ENCODE results near the gene HUNK. TPM values are rescaled to one million over a fixed set of nuclear protein-coding genes. Genes with fewer than 3 reads are reported as not detected.

HUNK gene
- total and polyA plus RNA-seq, 4 experiments from 2014 or later = 0.07 to 0.44 (median 0.26) TPM; not detected in 1

DNA sequence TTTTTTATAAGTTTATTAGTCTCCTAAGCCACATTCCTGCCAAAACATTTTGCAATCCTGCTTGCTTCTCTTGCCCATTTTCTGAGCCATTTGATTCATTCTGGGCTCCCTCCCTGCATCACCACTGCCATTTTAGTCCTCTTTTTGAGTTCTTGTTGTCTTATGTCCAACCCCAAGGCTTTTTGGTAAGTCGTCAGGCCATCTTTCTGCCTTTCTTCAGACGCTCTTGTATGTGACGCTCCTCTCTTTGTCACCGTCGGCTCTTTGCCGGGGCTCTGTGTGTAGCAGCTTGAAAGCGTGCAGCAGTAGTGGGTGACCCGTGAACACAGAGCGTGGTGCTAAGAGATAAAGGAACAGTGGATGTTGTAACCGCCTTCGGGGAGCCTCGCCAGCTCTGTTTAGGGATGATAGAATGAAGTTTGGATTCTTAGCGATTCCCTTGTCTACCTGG, 14.6 kb downstream of the HUNK start:
- no peaks in the 10 kb centered on the region for H3K9me3 ChIP-seq (ENCODE audit: control insufficient read depth in 1 of 2, low read length in 2 of 2)
- H3K27me3 Mint-ChIP-seq = peaks cover 0 to 2% of the 10 kb centered on the region in 2 donors
- no peaks in the 10 kb centered on the region for H3K27me3 ChIP-seq (ENCODE audit: insufficient read depth, low read length)
- H3K9me3 Mint-ChIP-seq = peaks cover 0 to 2% (median 0%) of the 10 kb centered on the region in 8 donors
- no peak for DNase-seq
- H3K36me3 Mint-ChIP-seq = no peaks in the 10 kb centered on the region
- ChIA-PET CTCF (ENCODE audit: partially characterized antibody) (no interaction called here), POLR2A (ENCODE audit: partially characterized antibody) (no interaction called here)
- intact Hi-C loops (cut with micrococcal nuclease) = no loop called here
- H3K4me1 Mint-ChIP-seq = no peaks in the 10 kb centered on the region
- H3K4me1 ChIP-seq (ENCODE audit: insufficient read depth, low read length) = no peaks in the 10 kb centered on the region
- H3K36me3 ChIP-seq (ENCODE audit: insufficient read depth, low read length) = no peaks in the 10 kb centered on the region
- no peak overlapping the region for H3K27ac Mint-ChIP-seq
- H3K4me3 Mint-ChIP-seq = no peak overlapping the region
- H3K27ac ChIP-seq (ENCODE audit: low read depth, low read length) = no peak overlapping the region
- H3K4me3 ChIP-seq (ENCODE audit: low read length in 2 of 2) = no peak overlapping the region

DNA sequence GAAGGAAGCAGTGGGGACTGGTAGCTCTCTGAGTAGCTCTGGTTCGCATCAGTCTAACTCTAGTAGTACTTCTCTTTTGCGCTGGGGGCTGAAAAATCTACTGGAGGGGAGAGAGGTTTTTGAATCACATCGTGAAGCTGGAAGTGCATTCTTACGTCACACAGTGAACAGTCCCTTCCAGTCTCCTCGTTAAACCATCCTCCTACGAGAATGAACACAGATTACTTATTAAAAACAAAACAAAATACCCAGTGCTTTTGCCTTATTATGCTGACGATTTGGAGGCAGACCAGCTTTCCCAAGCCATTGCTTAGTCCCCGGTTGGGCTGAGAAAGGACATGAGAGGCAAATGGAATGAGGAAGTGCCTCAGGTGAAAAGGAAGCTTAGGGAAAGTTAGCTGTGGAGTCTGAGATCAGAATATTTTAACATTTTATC, 16.1 kb downstream of the HUNK start:
- ChIA-PET CTCF (ENCODE audit: partially characterized antibody) (no interaction called here), POLR2A (ENCODE audit: partially characterized antibody) (no interaction called here)
- Histone ChIP-seq H3K9me3 (ENCODE audit: control insufficient read depth in 1 of 2, low read length in 2 of 2) (no peaks in the 10 kb centered on the region), H3K36me3 (ENCODE audit: insufficient read depth, low read length) (no peaks in the 10 kb centered on the region), H3K4me1 (ENCODE audit: insufficient read depth, low read length) (no peaks in the 10 kb centered on the region), H3K27me3 (ENCODE audit: insufficient read depth, low read length) (no peaks in the 10 kb centered on the region), H3K4me3 (ENCODE audit: low read length in 2 of 2) (no peak overlapping the region), H3K27ac (ENCODE audit: low read depth, low read length) (no peak overlapping the region)
- peaks cover 6 to 14% of the 10 kb centered on the region in 2 donors for H3K27me3 Mint-ChIP-seq
- no peak overlapping the region for H3K27ac Mint-ChIP-seq
- no peaks in the 10 kb centered on the region for H3K4me1 Mint-ChIP-seq
- H3K9me3 Mint-ChIP-seq = no peaks in the 10 kb centered on the region
- no peak overlapping the region for H3K4me3 Mint-ChIP-seq
- intact Hi-C loops (cut with micrococcal nuclease) = no loop called here
- no peak for DNase-seq
- H3K36me3 Mint-ChIP-seq = no peaks in the 10 kb centered on the region

DNA sequence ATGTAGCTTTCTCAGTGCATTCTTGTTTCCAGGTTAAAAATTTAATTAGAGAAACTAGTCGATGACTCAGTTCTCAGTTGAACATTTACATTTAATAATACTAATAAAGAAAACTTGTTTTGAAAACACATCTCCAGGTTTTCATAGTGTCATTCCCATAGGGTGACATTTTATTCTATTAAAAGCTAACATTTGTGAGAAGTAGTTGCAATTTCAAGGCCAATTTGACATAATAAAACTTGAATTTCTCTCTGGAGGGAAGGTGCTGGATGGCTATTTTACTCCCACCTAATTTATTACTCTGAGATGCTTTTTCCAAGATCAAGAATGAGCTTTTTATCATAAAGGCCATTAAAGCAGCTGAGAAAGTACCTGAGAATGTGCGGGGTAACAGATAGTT, 16.6 kb downstream of the HUNK start:
- ChIA-PET POLR2A (ENCODE audit: partially characterized antibody) (no interaction called here), CTCF (ENCODE audit: partially characterized antibody) (no interaction called here)
- H3K27ac Mint-ChIP-seq = no peak overlapping the region
- H3K4me3 ChIP-seq (ENCODE audit: low read length in 2 of 2) = no peak overlapping the region
- no peaks in the 10 kb centered on the region for H3K9me3 Mint-ChIP-seq
- intact Hi-C loops (cut with micrococcal nuclease) = no loop called here
- H3K27ac ChIP-seq (ENCODE audit: low read depth, low read length) = no peak overlapping the region
- H3K4me3 Mint-ChIP-seq = no peak overlapping the region
- H3K36me3 Mint-ChIP-seq = no peaks in the 10 kb centered on the region
- H3K27me3 ChIP-seq (ENCODE audit: insufficient read depth, low read length) = no peaks in the 10 kb centered on the region
- H3K9me3 ChIP-seq (ENCODE audit: control insufficient read depth in 1 of 2, low read length in 2 of 2) = no peaks in the 10 kb centered on the region
- H3K36me3 ChIP-seq (ENCODE audit: insufficient read depth, low read length) = no peaks in the 10 kb centered on the region
- H3K4me1 ChIP-seq (ENCODE audit: insufficient read depth, low read length) = no peaks in the 10 kb centered on the region
- peaks cover 6 to 14% of the 10 kb centered on the region in 2 donors for H3K27me3 Mint-ChIP-seq
- H3K4me1 Mint-ChIP-seq = no peaks in the 10 kb centered on the region
- no peak for DNase-seq

DNA sequence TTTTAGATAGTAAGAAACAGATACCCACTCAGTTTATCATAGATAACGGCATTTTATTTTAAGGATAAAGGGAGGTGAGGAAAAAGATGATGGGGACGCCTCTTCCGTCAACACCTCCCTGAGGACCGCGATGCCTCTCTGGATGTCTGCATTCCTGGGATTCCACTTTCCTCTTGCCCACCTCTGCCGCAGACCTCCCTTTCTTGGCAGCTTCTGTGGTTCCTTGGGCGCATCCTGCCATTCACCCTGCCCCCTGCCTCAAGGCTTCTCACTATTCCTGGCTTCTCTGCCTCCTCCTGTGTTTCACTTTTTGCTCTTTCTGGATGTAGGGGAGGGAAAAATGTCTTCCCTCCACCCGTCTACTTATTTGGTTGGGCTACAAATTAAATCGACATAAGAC, 19.9 kb downstream of the HUNK start:
- H3K4me1 ChIP-seq (ENCODE audit: insufficient read depth, low read length) = no peaks in the 10 kb centered on the region
- CTCF ChIA-PET (ENCODE audit: partially characterized antibody) = no interaction called here
- H3K9me3 ChIP-seq (ENCODE audit: control insufficient read depth in 1 of 2, low read length in 2 of 2) = no peaks in the 10 kb centered on the region
- no peak overlapping the region for H3K4me3 Mint-ChIP-seq
- no peak overlapping the region for H3K27ac ChIP-seq (ENCODE audit: low read depth, low read length)
- H3K27me3 ChIP-seq (ENCODE audit: insufficient read depth, low read length) = no peaks in the 10 kb centered on the region
- H3K36me3 Mint-ChIP-seq = no peaks in the 10 kb centered on the region
- no peaks in the 10 kb centered on the region for H3K4me1 Mint-ChIP-seq
- H3K4me3 ChIP-seq (ENCODE audit: low read length in 2 of 2) = no peak overlapping the region
- intact Hi-C loops (cut with micrococcal nuclease) = no loop called here
- H3K27me3 Mint-ChIP-seq = peaks cover 6 to 14% of the 10 kb centered on the region in 2 donors
- no peak for DNase-seq
- H3K9me3 Mint-ChIP-seq = no peaks in the 10 kb centered on the region
- POLR2A ChIA-PET (ENCODE audit: partially characterized antibody) = no interaction called here
- H3K27ac Mint-ChIP-seq = no peak overlapping the region
- no peaks in the 10 kb centered on the region for H3K36me3 ChIP-seq (ENCODE audit: insufficient read depth, low read length)

DNA sequence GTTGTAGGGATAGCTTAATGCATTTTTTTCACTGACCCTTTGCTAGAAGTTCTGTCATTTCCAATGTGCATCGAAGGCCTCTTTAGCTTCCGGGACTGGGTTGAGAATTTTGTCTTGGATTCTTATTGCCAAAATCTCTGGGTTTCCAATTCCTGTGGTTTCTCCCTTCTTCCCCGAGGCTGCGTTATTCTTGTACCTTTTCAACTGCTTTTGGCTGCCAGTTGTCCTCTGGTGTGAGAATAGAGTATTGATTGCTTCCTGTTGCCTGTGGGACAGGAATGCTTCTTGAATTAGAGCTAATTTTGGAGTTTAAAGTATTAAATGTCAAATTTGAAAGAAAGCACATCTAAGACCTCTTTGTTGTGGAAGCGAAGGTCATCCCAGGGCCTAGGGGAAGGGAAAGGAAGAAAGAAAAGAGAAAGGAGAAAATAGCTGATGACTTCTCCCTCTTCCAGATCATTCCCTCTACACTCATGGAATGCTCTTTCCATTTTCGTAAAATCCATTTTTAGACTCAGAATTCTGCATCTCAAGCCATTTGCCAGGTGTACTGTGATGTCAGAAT, 21.1 kb downstream of the HUNK start:
- Mint-ChIP-seq H3K27ac (no peak overlapping the region), H3K4me1 (peaks cover 0 to 3% (median 2%) of the 10 kb centered on the region in 4 donors), H3K9me3 (no peaks in the 10 kb centered on the region), H3K36me3 (no peaks in the 10 kb centered on the region), H3K27me3 (peaks cover 4 to 14% of the 10 kb centered on the region in 2 donors), H3K4me3 (no peak overlapping the region)
- H3K4me3 ChIP-seq (ENCODE audit: low read length in 2 of 2) = no peak overlapping the region
- intact Hi-C loops (cut with micrococcal nuclease) = no loop called here
- CTCF ChIA-PET (ENCODE audit: partially characterized antibody) = no interaction called here
- H3K36me3 ChIP-seq (ENCODE audit: insufficient read depth, low read length) = no peaks in the 10 kb centered on the region
- no peak overlapping the region for H3K27ac ChIP-seq (ENCODE audit: low read depth, low read length)
- POLR2A ChIA-PET (ENCODE audit: partially characterized antibody) = no interaction called here
- H3K27me3 ChIP-seq (ENCODE audit: insufficient read depth, low read length) = no peaks in the 10 kb centered on the region
- H3K4me1 ChIP-seq (ENCODE audit: insufficient read depth, low read length) = no peaks in the 10 kb centered on the region
- no peak for DNase-seq
- no peaks in the 10 kb centered on the region for H3K9me3 ChIP-seq (ENCODE audit: control insufficient read depth in 1 of 2, low read length in 2 of 2)

DNA sequence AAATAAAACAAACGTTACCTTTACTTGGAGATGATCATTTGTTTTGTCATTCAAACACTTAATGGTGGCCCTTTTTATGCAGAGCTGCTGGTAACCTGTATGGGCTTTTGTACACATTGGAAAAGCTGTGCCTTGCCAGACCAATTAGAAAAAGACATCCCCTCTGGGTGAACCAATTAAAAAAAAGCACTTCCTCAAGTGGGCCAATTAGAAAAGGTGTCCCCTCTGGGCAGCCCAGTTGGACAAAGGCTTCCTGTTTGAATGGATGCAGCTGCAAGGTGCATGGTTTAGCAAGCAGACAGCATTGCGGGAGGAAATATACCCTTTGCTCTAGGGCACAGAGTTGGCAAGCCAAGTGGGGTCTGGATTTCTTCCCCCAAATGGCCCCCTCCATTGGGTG, 21.6 kb downstream of the HUNK start:
- intact Hi-C loops (cut with micrococcal nuclease) = no loop called here
- Histone ChIP-seq H3K4me1 (ENCODE audit: insufficient read depth, low read length) (no peaks in the 10 kb centered on the region), H3K4me3 (ENCODE audit: low read length in 2 of 2) (no peak overlapping the region), H3K36me3 (ENCODE audit: insufficient read depth, low read length) (no peaks in the 10 kb centered on the region), H3K27me3 (ENCODE audit: insufficient read depth, low read length) (no peaks in the 10 kb centered on the region), H3K9me3 (ENCODE audit: control insufficient read depth in 1 of 2, low read length in 2 of 2) (no peaks in the 10 kb centered on the region), H3K27ac (ENCODE audit: low read depth, low read length) (no peak overlapping the region)
- Mint-ChIP-seq H3K27ac (no peak overlapping the region), H3K4me1 (peaks cover 0 to 9% (median 7%) of the 10 kb centered on the region in 4 donors), H3K27me3 (peaks cover 4 to 14% of the 10 kb centered on the region in 2 donors), H3K4me3 (no peak overlapping the region), H3K36me3 (no peaks in the 10 kb centered on the region), H3K9me3 (no peaks in the 10 kb centered on the region)
- ChIA-PET POLR2A (ENCODE audit: partially characterized antibody) (no interaction called here), CTCF (ENCODE audit: partially characterized antibody) (no interaction called here)
- DNase-seq = no peak

DNA sequence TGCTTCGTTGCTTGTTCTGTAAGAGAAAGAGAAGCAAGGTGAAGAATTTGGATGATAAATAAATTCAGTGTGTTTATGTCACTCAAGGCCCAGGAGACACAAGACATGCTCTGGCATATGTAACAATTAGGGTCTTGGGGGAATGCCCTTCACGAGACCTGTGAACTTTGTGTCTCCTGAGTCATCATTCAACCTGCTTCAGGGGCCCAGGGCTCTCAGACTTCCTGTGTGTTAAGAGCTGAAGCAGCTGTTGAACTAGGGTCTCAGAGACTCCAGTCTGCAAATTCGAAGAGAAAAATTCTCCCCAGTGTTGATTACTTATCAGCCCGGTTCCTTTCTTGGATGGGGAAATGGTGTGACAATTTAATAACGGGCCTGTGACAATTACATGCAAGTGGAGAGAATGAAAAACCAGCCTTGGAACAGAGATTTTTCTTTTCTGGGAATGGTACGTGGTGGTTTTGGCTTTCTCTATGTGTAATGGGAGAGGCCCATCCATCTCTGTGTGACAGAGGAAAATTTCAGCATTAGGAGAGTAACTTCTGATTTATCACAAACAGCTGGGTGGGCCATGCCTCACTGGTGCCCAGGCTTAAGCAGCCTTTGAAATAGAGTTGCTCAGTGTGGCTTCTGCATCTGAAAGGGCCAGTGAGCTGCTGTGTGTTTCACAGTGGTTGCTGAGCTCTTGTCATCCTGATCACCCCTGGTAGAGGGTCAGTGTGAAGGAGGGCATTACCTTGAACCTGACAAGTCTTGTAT, 22.4 kb downstream of the HUNK start:
- H3K27ac ChIP-seq (ENCODE audit: low read depth, low read length) = no peak overlapping the region
- no peaks in the 10 kb centered on the region for H3K27me3 ChIP-seq (ENCODE audit: insufficient read depth, low read length)
- no peak overlapping the region for H3K27ac Mint-ChIP-seq
- no peak overlapping the region for H3K4me3 Mint-ChIP-seq
- ChIA-PET POLR2A (ENCODE audit: partially characterized antibody) (no interaction called here), CTCF (ENCODE audit: partially characterized antibody) (no interaction called here)
- no peaks in the 10 kb centered on the region for H3K9me3 Mint-ChIP-seq
- H3K36me3 Mint-ChIP-seq = no peaks in the 10 kb centered on the region
- no peak overlapping the region for H3K4me3 ChIP-seq (ENCODE audit: low read length in 2 of 2)
- no peak for DNase-seq
- H3K27me3 Mint-ChIP-seq = peaks cover 4 to 14% of the 10 kb centered on the region in 2 donors
- intact Hi-C loops (cut with micrococcal nuclease) = no loop called here
- no peaks in the 10 kb centered on the region for H3K9me3 ChIP-seq (ENCODE audit: control insufficient read depth in 1 of 2, low read length in 2 of 2)
- no peaks in the 10 kb centered on the region for H3K36me3 ChIP-seq (ENCODE audit: insufficient read depth, low read length)
- no peaks in the 10 kb centered on the region for H3K4me1 ChIP-seq (ENCODE audit: insufficient read depth, low read length)
- H3K4me1 Mint-ChIP-seq = peaks cover 2 to 10% (median 9%) of the 10 kb centered on the region in 4 donors
